Measurements from ENCODE around the gene GRIN3A.

GRCh38 chr9:101593345-101593744 is 145.1 kb downstream of the GRIN3A start:
- TF ChIP-seq, protein P1, sequence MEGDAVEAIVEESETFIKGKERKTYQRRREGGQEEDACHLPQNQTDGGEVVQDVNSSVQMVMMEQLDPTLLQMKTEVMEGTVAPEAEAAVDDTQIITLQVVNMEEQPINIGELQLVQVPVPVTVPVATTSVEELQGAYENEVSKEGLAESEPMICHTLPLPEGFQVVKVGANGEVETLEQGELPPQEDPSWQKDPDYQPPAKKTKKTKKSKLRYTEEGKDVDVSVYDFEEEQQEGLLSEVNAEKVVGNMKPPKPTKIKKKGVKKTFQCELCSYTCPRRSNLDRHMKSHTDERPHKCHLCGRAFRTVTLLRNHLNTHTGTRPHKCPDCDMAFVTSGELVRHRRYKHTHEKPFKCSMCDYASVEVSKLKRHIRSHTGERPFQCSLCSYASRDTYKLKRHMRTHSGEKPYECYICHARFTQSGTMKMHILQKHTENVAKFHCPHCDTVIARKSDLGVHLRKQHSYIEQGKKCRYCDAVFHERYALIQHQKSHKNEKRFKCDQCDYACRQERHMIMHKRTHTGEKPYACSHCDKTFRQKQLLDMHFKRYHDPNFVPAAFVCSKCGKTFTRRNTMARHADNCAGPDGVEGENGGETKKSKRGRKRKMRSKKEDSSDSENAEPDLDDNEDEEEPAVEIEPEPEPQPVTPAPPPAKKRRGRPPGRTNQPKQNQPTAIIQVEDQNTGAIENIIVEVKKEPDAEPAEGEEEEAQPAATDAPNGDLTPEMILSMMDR (IDR thresholded peaks at IDR 0.05) = no peak
- no peak for TF ChIP-seq POLR2A (IDR thresholded peaks at IDR 0.05)

Measured in heart left ventricle (tissue), 13 donors.